Esophagus muscularis mucosa (tissue), 4 donors: ENCODE results near the gene CACFD1. TPM values are rescaled to one million over a fixed set of nuclear protein-coding genes. Genes with fewer than 3 reads are reported as not detected.

Experiments used
- DNase-seq: peaks from one replicate; pipeline ENCODE4 v3.0.0-alpha.2; 2017; ENCODE audit errors: extremely low spot score
- H3K27ac ChIP-seq, 4 donors: fragments of 200-600 bp; sonication (generic); replicated peaks in 1 of 4; 1 replicate in 3 of 4; 2 replicates in 1 of 4; pipeline ENCODE4 v1.5.1; 2016 to 2019; ENCODE audit warnings: mild to moderate bottlenecking in 1 of 4
- H3K27me3 ChIP-seq, 4 donors: fragments of 200-600 bp; sonication (generic); one replicate each; pipeline versions ENCODE4 v1.5.1 to v1.6.0; 2016 to 2019
- H3K36me3 ChIP-seq, 4 donors: fragments of 200-600 bp; sonication (generic); one replicate each; pipeline ENCODE4 v1.5.1; 2016 to 2019
- H3K4me1 ChIP-seq, 4 donors: fragments of 200-600 bp; sonication (generic); one replicate each; pipeline ENCODE4 v1.5.1; 2016 to 2019
- H3K4me3 ChIP-seq, 4 donors: fragments of 200-600 bp; sonication (generic); 1 replicate in 2 of 4; 2 replicates in 2 of 4; pipeline ENCODE4 v1.5.1; 2016 to 2019; ENCODE audit warnings: mild to moderate bottlenecking in 4 of 4, moderate library complexity in 1 of 4
- H3K9me3 ChIP-seq, 4 donors: fragments of 200-600 bp; sonication (generic); 1 replicate in 3 of 4; 2 replicates in 1 of 4; pipeline ENCODE4 v1.5.1; 2016 to 2019
- EP300 ChIP-seq: sonication (generic); formaldehyde crosslinking; IDR thresholded peaks from one replicate; pipeline ENCODE4 v1.6.1; 2017; ENCODE audit warnings: antibody characterized with exemption
- POLR2A ChIP-seq: fragments of 450-650 bp; IDR thresholded peaks from one replicate; pipeline ENCODE4 v1.6.1; 2017; ENCODE audit warnings: antibody characterized with exemption, moderate library complexity, mild to moderate bottlenecking, low read depth
- POLR2AphosphoS5 ChIP-seq, 2 donors: sonication (generic); formaldehyde crosslinking; IDR thresholded peaks; one replicate each; pipeline ENCODE4 v1.6.1; 2017; ENCODE audit warnings: antibody characterized with exemption in 2 of 2
- WGBS: methylation state at CpG from one replicate; pipeline ENCODE4 v1.1.5; 2018; 5-methylcytosine and 5-hydroxymethylcytosine counted together
- intact Hi-C: fragments of 100-400 bp; cut with DNase I; formaldehyde crosslinking; loops from one replicate; pipeline ENCODE4 v1.15.1; 2023
- total RNA-seq, 4 donors: library from RNA; depleted of rRNA; stranded (reverse); fragments of >200 nt; gene quantifications; one replicate each; pipeline versions ENCODE4 v1.1.0 to v1.2.1, GENCODE V29; 2016
- TF ChIP-seq, protein P1 (sequence below), 3 experiments: fragments of 200-600 bp in 2 of 3; fragments of 450-650 bp in 1 of 3; sonication (generic) in 2 of 3; IDR thresholded peaks; one replicate each; pipeline ENCODE4 v1.5.1; 2017 to 2019; ENCODE audit warnings: antibody characterized with exemption in 3 of 3, mild to moderate bottlenecking in 2 of 3, moderate library complexity in 1 of 3

CACFD1 gene
- total RNA-seq, 4 donors from 2014 or later = 12.5 to 27.8 (median 19.6) TPM

DNA sequence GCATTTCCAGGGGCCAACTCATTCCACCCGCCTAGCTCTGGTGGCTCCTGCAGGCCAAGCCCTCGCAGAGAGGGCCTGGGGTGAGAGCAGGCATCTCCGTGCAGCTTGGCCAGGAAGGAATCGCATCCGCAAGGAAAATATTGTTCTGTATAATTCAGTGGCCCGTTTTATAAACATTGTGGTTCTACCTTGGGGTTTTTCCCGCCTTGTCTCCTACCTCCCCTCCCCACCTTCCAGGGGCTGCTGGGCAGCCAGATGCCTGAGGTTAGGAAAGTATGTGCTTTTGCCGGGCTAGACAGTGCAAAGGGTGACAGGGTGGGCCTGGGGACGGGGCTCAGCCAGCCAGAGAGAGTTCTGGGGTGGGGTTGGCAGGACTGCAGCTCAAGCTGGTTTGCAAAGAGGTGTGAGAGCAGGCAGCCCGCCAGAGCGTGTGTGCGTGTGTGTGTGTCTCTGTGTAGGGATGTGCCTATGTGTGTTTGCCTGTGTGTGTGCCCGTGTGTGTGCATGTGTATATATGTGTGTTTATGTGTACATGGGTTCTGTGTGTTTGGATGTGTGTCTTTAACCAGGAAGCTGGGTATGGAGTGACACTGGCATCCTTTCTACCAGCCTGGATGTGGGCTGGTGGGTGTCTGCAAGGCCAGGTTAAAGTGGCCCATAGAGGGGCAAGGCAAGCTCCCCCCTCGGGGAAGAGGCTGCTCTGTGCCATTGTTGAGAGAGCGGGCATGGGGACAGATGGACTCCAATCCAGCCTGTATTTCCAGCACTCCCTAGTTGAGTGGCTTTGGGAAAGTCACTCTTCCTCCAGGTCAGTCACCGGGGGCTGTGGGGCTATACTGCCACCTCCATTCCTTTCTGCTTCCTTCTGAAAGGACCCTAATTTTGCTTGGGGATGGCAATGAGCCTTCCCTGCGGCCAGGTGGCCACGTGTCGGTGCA is 29.7 kb downstream of the CACFD1 start:
- no peaks in the 10 kb centered on the region for H3K9me3 ChIP-seq
- 84% methylated on average over 19 of the region's 19 CpGs for WGBS
- intact Hi-C loops = no loop called here
- DNase-seq = no peak
- peaks cover 11 to 25% (median 23%) of the 10 kb centered on the region in 4 donors for H3K4me1 ChIP-seq
- H3K27me3 ChIP-seq = peaks cover 0 to 67% (median 0%) of the 10 kb centered on the region in 4 donors
- TF ChIP-seq POLR2A = no peak
- H3K27ac ChIP-seq = no peak overlapping the region
- no peaks in the 10 kb centered on the region for H3K36me3 ChIP-seq
- no peak overlapping the region for H3K4me3 ChIP-seq

DNA sequence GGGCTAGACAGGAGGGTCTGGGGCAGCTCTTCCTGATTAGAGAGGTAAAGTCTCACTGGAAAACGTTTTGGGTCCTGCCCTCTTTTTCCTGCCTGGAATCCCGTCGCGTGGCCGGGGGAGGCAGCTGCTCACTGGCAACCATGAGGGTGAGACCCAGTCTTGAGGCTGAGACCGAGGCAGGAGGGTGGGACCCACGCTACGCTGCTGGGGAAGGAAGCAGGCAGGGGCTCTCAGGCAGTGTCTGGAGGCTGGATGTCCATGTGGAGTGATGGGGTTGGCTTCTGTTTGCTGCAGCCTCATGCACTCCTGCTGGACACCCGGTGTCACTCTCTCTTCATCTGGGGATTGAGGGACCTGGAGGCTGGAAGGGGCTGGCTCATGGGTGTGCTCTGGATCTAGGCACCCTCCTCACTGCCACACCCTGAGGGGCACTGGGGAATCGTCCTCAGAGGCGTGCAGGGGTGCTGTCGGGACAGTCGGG is 30.5 kb downstream of the CACFD1 start:
- Histone ChIP-seq H3K27me3 (peaks cover 0 to 66% (median 0%) of the 10 kb centered on the region in 4 donors), H3K4me3 (no peak overlapping the region), H3K27ac (no peak overlapping the region), H3K4me1 (peaks cover 11 to 25% (median 23%) of the 10 kb centered on the region in 4 donors), H3K36me3 (no peaks in the 10 kb centered on the region), H3K9me3 (no peaks in the 10 kb centered on the region)
- intact Hi-C loops = no loop called here
- TF ChIP-seq, protein P1, sequence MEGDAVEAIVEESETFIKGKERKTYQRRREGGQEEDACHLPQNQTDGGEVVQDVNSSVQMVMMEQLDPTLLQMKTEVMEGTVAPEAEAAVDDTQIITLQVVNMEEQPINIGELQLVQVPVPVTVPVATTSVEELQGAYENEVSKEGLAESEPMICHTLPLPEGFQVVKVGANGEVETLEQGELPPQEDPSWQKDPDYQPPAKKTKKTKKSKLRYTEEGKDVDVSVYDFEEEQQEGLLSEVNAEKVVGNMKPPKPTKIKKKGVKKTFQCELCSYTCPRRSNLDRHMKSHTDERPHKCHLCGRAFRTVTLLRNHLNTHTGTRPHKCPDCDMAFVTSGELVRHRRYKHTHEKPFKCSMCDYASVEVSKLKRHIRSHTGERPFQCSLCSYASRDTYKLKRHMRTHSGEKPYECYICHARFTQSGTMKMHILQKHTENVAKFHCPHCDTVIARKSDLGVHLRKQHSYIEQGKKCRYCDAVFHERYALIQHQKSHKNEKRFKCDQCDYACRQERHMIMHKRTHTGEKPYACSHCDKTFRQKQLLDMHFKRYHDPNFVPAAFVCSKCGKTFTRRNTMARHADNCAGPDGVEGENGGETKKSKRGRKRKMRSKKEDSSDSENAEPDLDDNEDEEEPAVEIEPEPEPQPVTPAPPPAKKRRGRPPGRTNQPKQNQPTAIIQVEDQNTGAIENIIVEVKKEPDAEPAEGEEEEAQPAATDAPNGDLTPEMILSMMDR (IDR thresholded peaks at IDR 0.05) = no peak
- TF ChIP-seq POLR2A (no peak), POLR2AphosphoS5 (IDR thresholded peaks at IDR 0.05) (no peak), EP300 (no peak)
- no peak for DNase-seq
- 61% methylated on average over 8 of the region's 13 CpGs for WGBS

DNA sequence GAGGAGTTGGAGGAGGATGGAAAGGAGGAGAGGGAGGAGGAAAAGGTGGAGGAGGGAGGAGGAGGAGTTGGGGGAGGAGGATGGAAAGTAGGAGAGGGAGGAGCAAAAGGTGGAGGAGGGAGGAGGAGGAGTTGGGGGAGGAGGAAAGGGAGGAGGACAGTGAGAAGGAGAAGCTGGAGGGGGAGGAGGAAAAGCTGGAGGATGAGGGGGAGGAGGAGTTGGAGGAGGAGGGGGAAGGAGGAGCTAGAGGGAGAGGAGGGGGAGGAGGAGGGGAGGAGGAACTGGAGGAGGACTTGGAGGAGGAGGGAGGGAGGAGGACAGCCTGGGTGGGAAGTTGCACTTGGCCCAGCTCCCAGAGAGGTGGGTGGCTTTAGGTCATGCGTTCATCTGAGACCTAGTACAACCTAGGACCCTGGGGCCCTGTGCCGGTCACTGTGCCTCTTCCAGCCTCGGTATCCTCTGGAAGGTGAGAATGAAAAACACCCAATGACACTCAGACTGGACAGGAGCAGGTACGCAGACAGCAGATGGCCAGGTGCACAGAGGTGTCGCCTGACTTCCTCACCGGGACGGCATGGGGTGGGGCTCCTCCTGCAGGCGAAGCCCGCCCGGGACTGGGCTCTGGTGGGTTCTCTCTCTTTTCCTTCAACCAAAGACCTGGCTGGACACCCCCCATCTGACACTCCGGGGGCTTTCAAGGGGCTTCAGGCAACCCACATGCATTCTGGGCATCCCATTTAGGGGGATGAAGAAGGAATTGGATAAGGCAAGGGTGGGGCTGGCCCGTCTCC is 31.3 kb downstream of the CACFD1 start:
- intact Hi-C loops = no loop called here
- H3K36me3 ChIP-seq = no peaks in the 10 kb centered on the region
- TF ChIP-seq POLR2A (no peak), EP300 (no peak), POLR2AphosphoS5 (IDR thresholded peaks at IDR 0.05) (no peak)
- TF ChIP-seq, protein P1 (IDR thresholded peaks at IDR 0.05) = no peak
- peaks cover 0 to 64% (median 0%) of the 10 kb centered on the region in 4 donors for H3K27me3 ChIP-seq
- no peak overlapping the region for H3K27ac ChIP-seq
- 85% methylated on average over 12 of the region's 12 CpGs for WGBS
- DNase-seq = no peak
- peaks cover 11 to 25% (median 20%) of the 10 kb centered on the region in 4 donors for H3K4me1 ChIP-seq
- H3K4me3 ChIP-seq = no peak overlapping the region
- no peaks in the 10 kb centered on the region for H3K9me3 ChIP-seq

DNA sequence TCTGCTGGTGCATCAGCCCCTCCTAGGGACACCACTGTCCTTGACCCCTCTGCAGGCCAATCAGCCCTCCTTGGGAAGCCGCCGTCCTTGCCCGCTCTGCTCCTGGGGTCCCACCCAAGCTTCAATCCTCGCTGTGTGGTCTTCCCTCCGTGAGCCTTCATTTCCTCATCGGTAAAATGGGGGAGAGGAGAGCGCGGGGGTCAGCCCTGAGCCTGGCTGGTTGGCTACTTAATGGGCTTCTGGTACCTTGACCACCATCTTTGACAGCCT is 31.8 kb downstream of the CACFD1 start:
- no peak overlapping the region for H3K4me3 ChIP-seq
- peak overlapping the region in 3 of 4 donors; percentile 28 to 48 (median 43) for H3K27ac ChIP-seq
- intact Hi-C loops = no loop called here
- WGBS = 91% methylated on average over 8 of the region's 8 CpGs
- TF ChIP-seq EP300 (no peak), POLR2A (no peak), POLR2AphosphoS5 (IDR thresholded peaks at IDR 0.05) (no peak)
- TF ChIP-seq, protein P1 (IDR thresholded peaks at IDR 0.05) = no peak
- H3K36me3 ChIP-seq = no peaks in the 10 kb centered on the region
- peaks cover 0 to 68% (median 0%) of the 10 kb centered on the region in 4 donors for H3K27me3 ChIP-seq
- no peak for DNase-seq
- peaks cover 11 to 25% (median 18%) of the 10 kb centered on the region in 4 donors for H3K4me1 ChIP-seq
- H3K9me3 ChIP-seq = no peaks in the 10 kb centered on the region
